VCaP (cell line): ENCODE results near the gene CLDN34.

ENCODE experiments used
- H3K27ac ChIP-seq: fragments of 450-650 bp; 2 replicates; pipeline ENCODE4 v1.5.1; 2017
- TF ChIP-seq, protein P1 (sequence below): fragments of 450-650 bp; conservative IDR thresholded peaks from 2 replicates; pipeline ENCODE4 v1.5.1; 2017; ENCODE audit warnings: mild to moderate bottlenecking, moderate library complexity

CLDN34 gene, protein sequence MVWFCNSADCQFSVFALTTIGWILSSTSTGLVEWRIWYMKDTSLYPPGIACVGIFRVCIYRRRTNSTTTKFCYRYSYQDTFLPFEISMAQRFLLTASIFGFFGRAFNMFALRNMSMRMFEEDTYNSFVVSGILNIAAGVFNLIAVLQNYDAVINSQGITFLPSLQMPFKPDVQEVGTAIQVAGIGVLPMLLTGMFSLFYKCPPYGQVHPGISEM

GRCh38 chrX:9966775-9967408 lies at the start of gene CLDN34:
CLDN34 (plus strand) TSS chrX:9967358; CDS start chrX:9967358, 0 bp downstream.
- TF ChIP-seq, protein P1, sequence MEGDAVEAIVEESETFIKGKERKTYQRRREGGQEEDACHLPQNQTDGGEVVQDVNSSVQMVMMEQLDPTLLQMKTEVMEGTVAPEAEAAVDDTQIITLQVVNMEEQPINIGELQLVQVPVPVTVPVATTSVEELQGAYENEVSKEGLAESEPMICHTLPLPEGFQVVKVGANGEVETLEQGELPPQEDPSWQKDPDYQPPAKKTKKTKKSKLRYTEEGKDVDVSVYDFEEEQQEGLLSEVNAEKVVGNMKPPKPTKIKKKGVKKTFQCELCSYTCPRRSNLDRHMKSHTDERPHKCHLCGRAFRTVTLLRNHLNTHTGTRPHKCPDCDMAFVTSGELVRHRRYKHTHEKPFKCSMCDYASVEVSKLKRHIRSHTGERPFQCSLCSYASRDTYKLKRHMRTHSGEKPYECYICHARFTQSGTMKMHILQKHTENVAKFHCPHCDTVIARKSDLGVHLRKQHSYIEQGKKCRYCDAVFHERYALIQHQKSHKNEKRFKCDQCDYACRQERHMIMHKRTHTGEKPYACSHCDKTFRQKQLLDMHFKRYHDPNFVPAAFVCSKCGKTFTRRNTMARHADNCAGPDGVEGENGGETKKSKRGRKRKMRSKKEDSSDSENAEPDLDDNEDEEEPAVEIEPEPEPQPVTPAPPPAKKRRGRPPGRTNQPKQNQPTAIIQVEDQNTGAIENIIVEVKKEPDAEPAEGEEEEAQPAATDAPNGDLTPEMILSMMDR, result no peak
- no peak within 1 kb of the TSS for H3K27ac ChIP-seq

DNA sequence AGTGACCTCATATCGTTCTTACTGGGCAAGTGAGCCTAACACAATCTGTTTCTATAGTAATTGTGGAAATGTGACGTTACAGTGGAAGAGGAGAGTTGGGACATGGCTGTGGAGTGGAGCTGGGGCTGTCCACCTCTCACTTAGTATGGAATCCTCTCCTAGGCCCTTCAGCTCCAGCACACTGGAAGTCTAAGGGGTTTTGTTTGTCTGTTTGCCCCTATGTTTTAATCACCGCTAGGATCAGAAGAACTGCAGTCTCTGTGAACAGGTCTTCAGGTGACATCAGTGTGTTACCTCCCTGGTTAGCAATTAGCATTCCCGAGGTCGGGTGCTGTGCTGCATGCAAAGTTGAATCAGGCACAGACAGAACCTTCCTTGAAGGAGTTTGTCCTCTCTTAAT lies 49.3 kb upstream of the CLDN34 start:
- no peak overlapping the region for H3K27ac ChIP-seq
- TF ChIP-seq, protein P1, result no peak

- TF ChIP-seq, protein P1, result no peak
- no peak overlapping the region for H3K27ac ChIP-seq
Observed at GRCh38 chrX:9919632-9920172, 47.5 kb upstream of the CLDN34 start.

- no peak overlapping the region for H3K27ac ChIP-seq
- TF ChIP-seq, protein P1, result no peak
Observed at GRCh38 chrX:9921407-9921806, 45.8 kb upstream of the CLDN34 start.

- TF ChIP-seq, protein P1, result no peak
- no peak overlapping the region for H3K27ac ChIP-seq
Observed at GRCh38 chrX:9923357-9923756, 43.8 kb upstream of the CLDN34 start.

GRCh38 chrX:9926002-9926401 lies 41.2 kb upstream of the CLDN34 start:
- no peak overlapping the region for H3K27ac ChIP-seq
- TF ChIP-seq, protein P1, result no peak

DNA sequence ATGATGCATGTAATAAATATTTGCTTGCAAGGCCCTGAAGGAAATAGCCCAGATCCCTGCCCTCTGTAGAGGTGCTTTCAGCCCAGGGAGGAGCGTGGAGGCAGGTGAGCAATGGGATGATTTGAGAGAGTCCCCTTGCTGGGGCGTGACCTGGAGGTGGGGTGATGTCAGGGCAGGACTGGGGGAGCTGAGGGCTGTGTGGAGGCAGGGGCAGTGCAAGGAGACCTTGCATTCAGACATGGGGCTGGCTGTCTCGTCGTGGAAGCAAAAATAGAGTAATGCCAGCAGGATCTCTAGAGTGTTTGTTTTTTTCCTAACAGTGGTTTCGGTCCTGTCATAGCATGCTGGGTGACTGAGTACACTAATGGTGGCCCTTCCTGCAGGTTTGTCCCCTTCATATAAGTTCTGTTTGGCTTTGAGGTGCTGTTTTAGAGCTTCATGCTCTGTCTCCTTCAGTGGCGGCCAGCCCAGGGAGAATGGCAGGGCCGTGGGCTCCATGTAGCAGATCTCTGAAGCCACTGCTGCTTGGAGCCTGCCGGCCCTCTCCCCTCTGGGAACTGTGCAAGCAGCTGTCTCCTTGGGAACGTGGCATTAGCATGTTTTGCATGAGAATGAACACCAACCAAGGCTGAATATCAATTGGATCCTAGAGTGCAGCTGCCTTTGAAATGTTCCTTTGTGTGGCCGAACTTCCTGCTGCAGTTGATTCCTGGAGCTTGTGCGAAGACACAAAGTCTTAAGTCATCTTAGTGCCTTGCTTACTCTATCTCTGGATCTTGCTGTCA lies 39.3 kb upstream of the CLDN34 start:
- H3K27ac ChIP-seq, result no peak overlapping the region

More for the DNA sequence above, 39.3 kb upstream of the CLDN34 start:
- TF ChIP-seq, protein P1, result no peak
